K562 (cell line): Measurements from ENCODE around the gene PRMT5. TPM values are rescaled to one million over a fixed set of nuclear protein-coding genes. Genes with fewer than 3 reads are reported as not detected.

Source experiments
- ILF3 ChIP-seq: fragments of 450-650 bp; IDR thresholded peaks from 2 replicates; pipeline ENCODE4 v1.6.1; 2018; ENCODE audit warnings: antibody characterized with exemption, mild to moderate bottlenecking, moderate library complexity, borderline replicate concordance
- NR1H2 ChIP-seq: sonication (generic); formaldehyde crosslinking; IDR thresholded peaks from 2 replicates; pipeline ENCODE4 v1.4.0; 2020; ENCODE audit warnings: mild to moderate bottlenecking, missing genetic modification reagents
- SMARCA4 ChIP-seq: fragments of 450-650 bp; IDR thresholded peaks from 2 replicates; pipeline ENCODE4 v1.6.1; 2016
- TCF7 ChIP-seq: sonication (generic); IDR thresholded peaks from 2 replicates; pipeline ENCODE4 v1.6.1; 2016; ENCODE audit warnings: antibody characterized with exemption, borderline replicate concordance
- ZNF57 ChIP-seq: fragments of 450-650 bp; formaldehyde crosslinking; IDR thresholded peaks from 2 replicates; pipeline ENCODE4 v1.4.0; 2020; ENCODE audit warnings: mild to moderate bottlenecking, moderate library complexity
- ZNF589 ChIP-seq: fragments of 200-800 bp; sonication (Bioruptor generic); IDR thresholded peaks from 2 replicates; pipeline ENCODE4 v1.6.1; 2016; ENCODE audit warnings: low read depth, missing genetic modification characterization, missing compliant biosample characterization
- polyA plus RNA-seq, 8 experiments: library from polyadenylated mRNA; depleted of rRNA in 4 of 8; stranded (reverse) in 5 of 8; unstranded in 3 of 8; fragments of >200 nt; fragmentation: Nextera tagmentation in 2 of 8; fragmentation: Illumina TruSeq in 1 of 8; extraction: Ambion mirVana in 2 of 8; extraction: Trizol in 1 of 8; gene quantifications; 2 replicates each; pipeline versions ENCODE4 v1.2.1 to v1.2.3, GENCODE V29; 2011 to 2014; ENCODE audit warnings: inconsistent platforms in 1 of 8, missing spikeins in 1 of 8
- total RNA-seq, 7 experiments: library from RNA; depleted of rRNA in 6 of 7; stranded (reverse); fragments of >200 nt in 6 of 7; fragmentation: Illumina TruSeq in 2 of 7; extraction: Trizol in 2 of 7; gene quantifications; 2 replicates each; pipeline versions ENCODE4 v1.2.1 to v1.2.3, GENCODE V29; 2011 to 2021; ENCODE audit warnings: low replicate concordance in 1 of 7
- TF ChIP-seq, protein P1 (sequence below): sonication (generic); formaldehyde crosslinking; IDR thresholded peaks from 2 replicates; pipeline ENCODE4 v1.8.0; 2022; ENCODE audit warnings: mild to moderate bottlenecking, missing genetic modification reagents
- TF ChIP-seq, protein P2 (sequence below): fragments of 150-350 bp; conservative IDR thresholded peaks from 2 replicates; pipeline ENCODE4 v1.6.1; 2014; ENCODE audit warnings: low read length
- TF ChIP-seq, protein P3 (sequence below): fragments of 450-650 bp; formaldehyde crosslinking; conservative IDR thresholded peaks from 2 replicates; pipeline ENCODE4 v1.4.0; 2022; ENCODE audit warnings: mild to moderate bottlenecking, missing genetic modification characterization
- TF ChIP-seq, protein P4 (sequence below): fragments of 450-650 bp; IDR thresholded peaks from 2 replicates; pipeline ENCODE4 v1.7.1; 2018; ENCODE audit warnings: mild to moderate bottlenecking, low read depth; ENCODE audit not compliant: partially characterized antibody

Gene PRMT5
- total and polyA plus RNA-seq, 9 of the 15 experiments (the other 6 are each of a cell fraction or from before 2014, with no cell fraction given), result 114 to 552 (median 222) TPM

DNA sequence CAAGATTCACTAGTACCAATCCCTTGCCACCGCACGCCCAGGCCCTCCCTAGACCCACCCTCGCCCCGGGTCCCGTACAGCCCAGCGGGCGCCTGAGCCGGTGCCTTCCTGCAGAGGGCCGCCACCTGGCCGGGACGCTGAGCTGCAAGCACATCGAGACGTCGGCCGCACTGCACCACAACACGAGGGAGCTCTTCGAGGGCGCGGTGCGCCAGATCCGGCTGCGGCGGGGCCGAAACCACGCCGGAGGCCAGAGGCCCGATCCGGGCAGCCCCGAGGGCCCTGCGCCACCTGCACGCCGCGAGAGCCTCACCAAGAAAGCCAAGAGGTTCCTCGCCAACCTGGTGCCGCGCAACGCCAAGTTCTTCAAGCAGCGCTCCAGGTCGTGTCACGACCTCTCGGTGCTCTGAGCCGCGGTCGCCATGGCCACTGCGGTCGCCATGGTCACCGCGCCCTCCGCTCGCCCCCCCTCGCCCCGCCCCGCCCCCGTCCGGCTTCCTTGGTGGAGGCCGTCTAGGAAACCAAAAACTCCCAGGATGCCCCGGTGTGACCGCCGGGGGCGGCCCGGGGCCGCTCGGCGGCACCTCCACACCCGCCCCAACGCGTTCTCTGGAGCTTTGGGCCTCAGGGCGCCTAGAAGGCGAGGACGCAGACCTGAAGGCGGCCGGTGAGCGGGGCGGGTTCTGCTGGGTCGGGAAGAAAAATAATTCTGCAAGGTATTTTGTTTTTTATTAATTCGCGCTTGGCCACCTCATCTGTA lies 42.5 kb downstream of the PRMT5 start (continued):
- TF ChIP-seq, protein P1, sequence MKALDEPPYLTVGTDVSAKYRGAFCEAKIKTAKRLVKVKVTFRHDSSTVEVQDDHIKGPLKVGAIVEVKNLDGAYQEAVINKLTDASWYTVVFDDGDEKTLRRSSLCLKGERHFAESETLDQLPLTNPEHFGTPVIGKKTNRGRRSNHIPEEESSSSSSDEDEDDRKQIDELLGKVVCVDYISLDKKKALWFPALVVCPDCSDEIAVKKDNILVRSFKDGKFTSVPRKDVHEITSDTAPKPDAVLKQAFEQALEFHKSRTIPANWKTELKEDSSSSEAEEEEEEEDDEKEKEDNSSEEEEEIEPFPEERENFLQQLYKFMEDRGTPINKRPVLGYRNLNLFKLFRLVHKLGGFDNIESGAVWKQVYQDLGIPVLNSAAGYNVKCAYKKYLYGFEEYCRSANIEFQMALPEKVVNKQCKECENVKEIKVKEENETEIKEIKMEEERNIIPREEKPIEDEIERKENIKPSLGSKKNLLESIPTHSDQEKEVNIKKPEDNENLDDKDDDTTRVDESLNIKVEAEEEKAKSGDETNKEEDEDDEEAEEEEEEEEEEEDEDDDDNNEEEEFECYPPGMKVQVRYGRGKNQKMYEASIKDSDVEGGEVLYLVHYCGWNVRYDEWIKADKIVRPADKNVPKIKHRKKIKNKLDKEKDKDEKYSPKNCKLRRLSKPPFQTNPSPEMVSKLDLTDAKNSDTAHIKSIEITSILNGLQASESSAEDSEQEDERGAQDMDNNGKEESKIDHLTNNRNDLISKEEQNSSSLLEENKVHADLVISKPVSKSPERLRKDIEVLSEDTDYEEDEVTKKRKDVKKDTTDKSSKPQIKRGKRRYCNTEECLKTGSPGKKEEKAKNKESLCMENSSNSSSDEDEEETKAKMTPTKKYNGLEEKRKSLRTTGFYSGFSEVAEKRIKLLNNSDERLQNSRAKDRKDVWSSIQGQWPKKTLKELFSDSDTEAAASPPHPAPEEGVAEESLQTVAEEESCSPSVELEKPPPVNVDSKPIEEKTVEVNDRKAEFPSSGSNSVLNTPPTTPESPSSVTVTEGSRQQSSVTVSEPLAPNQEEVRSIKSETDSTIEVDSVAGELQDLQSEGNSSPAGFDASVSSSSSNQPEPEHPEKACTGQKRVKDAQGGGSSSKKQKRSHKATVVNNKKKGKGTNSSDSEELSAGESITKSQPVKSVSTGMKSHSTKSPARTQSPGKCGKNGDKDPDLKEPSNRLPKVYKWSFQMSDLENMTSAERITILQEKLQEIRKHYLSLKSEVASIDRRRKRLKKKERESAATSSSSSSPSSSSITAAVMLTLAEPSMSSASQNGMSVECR (CRISPR knock-in tag), result peak; percentile 30; the same call in 1 of the 2 replicates
- peak; percentile 93; the same call in 1 of the 2 replicates for TF ChIP-seq NR1H2 (CRISPR knock-in tag)
- no peak for TF ChIP-seq TCF7
- TF ChIP-seq, protein P2, sequence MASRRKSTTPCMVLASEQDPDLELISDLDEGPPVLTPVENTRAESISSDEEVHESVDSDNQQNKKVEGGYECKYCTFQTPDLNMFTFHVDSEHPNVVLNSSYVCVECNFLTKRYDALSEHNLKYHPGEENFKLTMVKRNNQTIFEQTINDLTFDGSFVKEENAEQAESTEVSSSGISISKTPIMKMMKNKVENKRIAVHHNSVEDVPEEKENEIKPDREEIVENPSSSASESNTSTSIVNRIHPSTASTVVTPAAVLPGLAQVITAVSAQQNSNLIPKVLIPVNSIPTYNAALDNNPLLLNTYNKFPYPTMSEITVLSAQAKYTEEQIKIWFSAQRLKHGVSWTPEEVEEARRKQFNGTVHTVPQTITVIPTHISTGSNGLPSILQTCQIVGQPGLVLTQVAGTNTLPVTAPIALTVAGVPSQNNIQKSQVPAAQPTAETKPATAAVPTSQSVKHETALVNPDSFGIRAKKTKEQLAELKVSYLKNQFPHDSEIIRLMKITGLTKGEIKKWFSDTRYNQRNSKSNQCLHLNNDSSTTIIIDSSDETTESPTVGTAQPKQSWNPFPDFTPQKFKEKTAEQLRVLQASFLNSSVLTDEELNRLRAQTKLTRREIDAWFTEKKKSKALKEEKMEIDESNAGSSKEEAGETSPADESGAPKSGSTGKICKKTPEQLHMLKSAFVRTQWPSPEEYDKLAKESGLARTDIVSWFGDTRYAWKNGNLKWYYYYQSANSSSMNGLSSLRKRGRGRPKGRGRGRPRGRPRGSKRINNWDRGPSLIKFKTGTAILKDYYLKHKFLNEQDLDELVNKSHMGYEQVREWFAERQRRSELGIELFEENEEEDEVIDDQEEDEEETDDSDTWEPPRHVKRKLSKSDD, result no peak; the same call in 1 of the 2 replicates
- TF ChIP-seq ZNF57 (CRISPR knock-in tag), result no peak
- TF ChIP-seq, protein P3, sequence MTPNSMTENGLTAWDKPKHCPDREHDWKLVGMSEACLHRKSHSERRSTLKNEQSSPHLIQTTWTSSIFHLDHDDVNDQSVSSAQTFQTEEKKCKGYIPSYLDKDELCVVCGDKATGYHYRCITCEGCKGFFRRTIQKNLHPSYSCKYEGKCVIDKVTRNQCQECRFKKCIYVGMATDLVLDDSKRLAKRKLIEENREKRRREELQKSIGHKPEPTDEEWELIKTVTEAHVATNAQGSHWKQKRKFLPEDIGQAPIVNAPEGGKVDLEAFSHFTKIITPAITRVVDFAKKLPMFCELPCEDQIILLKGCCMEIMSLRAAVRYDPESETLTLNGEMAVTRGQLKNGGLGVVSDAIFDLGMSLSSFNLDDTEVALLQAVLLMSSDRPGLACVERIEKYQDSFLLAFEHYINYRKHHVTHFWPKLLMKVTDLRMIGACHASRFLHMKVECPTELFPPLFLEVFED (CRISPR knock-in tag), result no peak
- TF ChIP-seq ZNF589 (CRISPR knock-in tag), result peak; percentile 51; the same call in 1 of the 2 replicates
- TF ChIP-seq, protein P4, sequence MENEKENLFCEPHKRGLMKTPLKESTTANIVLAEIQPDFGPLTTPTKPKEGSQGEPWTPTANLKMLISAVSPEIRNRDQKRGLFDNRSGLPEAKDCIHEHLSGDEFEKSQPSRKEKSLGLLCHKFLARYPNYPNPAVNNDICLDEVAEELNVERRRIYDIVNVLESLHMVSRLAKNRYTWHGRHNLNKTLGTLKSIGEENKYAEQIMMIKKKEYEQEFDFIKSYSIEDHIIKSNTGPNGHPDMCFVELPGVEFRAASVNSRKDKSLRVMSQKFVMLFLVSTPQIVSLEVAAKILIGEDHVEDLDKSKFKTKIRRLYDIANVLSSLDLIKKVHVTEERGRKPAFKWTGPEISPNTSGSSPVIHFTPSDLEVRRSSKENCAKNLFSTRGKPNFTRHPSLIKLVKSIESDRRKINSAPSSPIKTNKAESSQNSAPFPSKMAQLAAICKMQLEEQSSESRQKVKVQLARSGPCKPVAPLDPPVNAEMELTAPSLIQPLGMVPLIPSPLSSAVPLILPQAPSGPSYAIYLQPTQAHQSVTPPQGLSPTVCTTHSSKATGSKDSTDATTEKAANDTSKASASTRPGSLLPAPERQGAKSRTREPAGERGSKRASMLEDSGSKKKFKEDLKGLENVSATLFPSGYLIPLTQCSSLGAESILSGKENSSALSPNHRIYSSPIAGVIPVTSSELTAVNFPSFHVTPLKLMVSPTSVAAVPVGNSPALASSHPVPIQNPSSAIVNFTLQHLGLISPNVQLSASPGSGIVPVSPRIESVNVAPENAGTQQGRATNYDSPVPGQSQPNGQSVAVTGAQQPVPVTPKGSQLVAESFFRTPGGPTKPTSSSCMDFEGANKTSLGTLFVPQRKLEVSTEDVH, result no peak
- TF ChIP-seq SMARCA4, result no peak
- no peak for TF ChIP-seq ILF3
